GM19351 (cell line): ENCODE data around the gene CCDC178.
A peak's percentile ranks its signal among the peaks of the same experiment; 100 is the strongest.
"Not testable (repeated sequence)": the region's sequence is repeated elsewhere in the genome, so short reads cannot be mapped to it uniquely, and the experiment has no call there.

ENCODE experiments used
- ATAC-seq: cut with Tn5 transposase; IDR thresholded peaks from one replicate; pipeline ENCODE4 v1.9.1; 2021; ENCODE audit warnings: mild to moderate bottlenecking, moderate library complexity; ENCODE audit not compliant: unreplicated experiment

Gene CCDC178

GRCh38 chr18:33355756-33356155 lies 84.8 kb downstream of the CCDC178 start:
- no peak for ATAC-seq

- no peak for ATAC-seq
Measured at GRCh38 chr18:33355263-33355662, 85.3 kb downstream of the CCDC178 start.

GRCh38 chr18:33350256-33350655 lies 90.3 kb downstream of the CCDC178 start:
- no peak for ATAC-seq

DNA sequence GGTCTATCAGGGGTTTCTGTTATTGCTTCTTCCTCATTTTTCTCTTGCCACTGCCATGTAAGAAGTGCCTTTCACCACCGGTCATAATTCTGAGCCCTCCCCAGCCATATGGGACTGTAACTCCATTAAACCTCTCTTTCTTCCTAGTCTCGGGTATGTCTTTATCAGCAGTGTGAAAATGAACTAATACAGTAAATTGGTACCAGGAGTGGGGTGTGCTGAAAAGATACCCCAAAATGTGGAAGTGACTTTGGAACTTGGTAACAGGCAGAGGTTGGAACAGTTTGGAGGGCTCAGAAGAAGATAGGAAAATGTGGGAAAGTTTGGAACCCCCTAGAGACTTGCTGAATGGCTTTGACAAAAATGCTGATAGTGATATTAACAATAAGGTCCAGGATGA lies 100.8 kb downstream of the CCDC178 start:
- not testable (repeated sequence) for ATAC-seq

DNA sequence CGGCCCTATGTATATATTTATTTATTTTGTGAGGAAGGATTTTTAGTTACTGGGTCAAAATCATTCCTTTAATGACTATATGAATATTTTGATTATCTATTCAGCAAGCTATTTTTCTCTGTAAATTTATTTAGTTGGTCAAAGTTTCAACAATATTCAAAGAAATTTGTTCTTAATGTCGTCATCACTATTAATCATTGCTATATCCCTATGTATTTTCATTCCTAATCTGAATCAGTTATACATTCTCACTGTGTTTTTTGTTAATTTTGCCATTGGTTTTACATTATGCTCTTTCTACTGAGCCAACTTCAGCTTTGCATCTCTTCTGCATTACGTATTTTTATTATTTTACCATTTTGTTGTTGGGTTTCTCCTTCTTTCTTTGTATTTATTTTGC lies 105.7 kb downstream of the CCDC178 start:
- ATAC-seq = no peak

- ATAC-seq = no peak
Measured at GRCh38 chr18:33330711-33331110, 109.8 kb downstream of the CCDC178 start.

DNA sequence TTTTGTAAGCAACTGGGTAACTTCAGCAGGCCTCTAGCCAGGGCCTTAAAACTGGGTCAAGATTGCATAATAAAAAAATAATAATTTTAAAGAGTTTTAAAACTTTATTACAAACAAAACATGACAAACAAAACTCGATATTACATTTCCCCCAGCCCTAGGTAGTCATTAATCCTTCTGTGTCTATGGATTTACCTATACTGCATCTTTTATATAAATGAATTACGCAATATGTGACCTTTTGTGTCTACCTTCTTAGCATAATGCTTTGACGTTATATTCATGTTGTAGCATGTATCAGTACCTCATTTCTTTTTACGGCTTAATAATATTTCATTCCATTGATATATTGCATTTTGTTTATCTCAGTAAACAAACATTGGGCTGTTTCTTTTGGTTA lies 113.5 kb downstream of the CCDC178 start:
- no peak for ATAC-seq

- no peak for ATAC-seq
Measured at GRCh38 chr18:33317640-33318039, 122.9 kb downstream of the CCDC178 start.

DNA sequence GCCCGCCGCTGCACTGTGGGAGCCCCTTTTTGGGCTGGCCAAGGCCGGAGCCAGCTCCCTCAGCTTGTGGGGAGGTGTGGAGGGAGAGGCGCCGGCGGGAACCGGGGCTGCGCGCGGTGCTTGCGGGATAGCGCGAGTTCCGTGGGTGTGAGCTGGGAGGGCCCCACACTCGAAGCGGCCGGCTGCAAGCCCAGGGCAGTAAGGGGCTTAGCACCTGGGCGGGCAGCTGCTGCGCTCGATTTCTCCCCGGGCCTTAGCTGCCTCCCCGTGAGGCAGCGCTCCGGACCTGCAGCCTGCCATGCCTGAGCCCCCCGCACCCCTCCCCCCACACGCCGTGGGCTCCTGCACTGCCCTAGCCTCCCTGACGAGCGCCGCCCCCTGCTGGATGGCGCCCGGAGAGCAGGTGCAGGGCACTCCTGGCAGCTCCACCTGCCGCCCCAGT lies 124.4 kb downstream of the CCDC178 start:
- ATAC-seq = no peak

- ATAC-seq = no peak
Measured at GRCh38 chr18:33307520-33307919, 133.0 kb downstream of the CCDC178 start.

DNA sequence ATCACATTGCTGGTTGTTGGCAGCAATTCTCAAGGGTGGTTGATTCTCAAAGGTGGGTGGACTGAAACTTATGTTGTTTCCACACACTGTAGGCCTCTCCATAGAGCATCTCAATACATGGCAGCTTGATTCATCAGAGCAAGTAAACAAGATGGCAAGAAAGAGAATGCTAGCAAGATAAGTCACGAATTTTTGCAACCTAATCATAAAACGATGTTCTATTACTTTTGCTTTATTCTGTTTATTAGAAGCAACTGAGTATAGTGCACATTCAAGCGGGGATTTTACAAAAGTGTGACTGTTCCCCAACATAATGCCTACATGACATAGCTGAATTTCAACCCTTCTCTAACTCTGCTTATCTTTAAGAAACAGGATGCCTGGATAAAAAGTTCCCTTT lies 136.2 kb downstream of the CCDC178 start:
- ATAC-seq = no peak

GRCh38 chr18:33291539-33291938 lies 149.0 kb downstream of the CCDC178 start:
- ATAC-seq = no peak

GRCh38 chr18:33288082-33288716 lies 152.3 kb downstream of the CCDC178 start:
- ATAC-seq = no peak

DNA sequence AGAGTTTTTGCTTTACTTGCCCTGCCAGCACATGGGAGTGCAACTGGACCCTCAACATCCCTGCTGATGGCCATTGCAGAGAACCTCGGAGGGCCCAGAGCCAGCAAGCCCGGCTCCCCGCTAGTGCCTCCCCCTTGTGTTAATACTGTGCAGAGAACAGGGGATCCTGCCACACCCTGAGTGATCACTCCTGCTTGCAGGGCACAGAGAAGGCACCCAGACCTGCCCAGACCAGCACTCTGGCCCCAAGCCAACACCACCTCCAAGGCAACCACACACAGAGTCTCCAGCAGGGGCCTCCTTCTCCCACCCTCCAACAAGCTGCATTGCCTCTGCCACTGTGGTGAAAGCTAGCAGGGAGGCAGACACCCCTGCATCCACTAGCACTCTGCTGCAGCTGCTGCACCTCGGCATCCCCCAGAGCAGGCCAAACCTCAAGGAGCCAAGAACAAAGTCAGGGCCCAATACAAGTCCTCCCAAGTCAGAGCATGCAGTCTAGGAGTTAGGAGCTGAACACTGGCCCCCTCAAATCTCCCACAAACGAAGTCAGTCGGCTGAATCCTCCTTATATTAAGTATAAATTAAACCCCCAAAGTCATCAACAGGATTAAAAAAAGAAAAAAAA lies 157.7 kb downstream of the CCDC178 start:
- ATAC-seq = no peak

GRCh38 chr18:33282142-33282541 lies 158.4 kb downstream of the CCDC178 start:
- ATAC-seq = no peak

DNA sequence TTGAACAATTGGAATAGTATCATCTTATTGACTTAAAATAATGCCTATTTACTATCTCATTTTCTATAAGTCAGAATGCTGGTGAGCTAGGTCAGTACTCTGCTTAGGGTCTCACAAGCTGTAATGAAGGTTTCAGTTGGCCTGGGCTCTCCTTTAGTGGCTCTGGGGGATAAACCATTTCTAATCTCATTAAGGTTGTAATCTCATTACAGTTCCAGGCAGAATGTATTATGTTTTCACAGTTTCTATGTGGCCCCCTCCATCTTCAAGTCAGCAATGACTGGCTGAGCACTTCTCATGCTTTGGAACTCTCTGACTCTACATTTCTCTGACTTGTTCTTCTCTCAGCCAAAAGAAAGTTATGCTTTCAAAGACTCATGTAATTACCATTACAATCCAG lies 163.1 kb downstream of the CCDC178 start:
- ATAC-seq = no peak

DNA sequence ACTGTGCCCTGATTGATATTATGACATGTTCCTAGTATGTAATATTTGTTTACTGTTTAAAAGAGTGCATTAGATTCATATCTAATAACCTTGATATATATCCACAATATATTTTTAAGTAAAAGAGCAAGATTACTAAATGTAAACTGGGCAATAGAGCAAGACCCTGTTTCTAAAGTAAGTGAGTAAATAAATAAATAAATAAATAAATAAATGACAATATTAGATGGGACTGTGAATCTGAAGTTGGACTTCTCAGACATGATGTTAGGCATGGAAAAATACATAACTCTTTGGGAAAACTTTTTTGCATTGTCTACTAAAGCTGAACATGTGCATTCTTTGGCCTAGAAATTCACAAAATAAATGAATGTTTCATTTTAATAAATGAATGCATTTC lies 164.7 kb downstream of the CCDC178 start:
- ATAC-seq = no peak

DNA sequence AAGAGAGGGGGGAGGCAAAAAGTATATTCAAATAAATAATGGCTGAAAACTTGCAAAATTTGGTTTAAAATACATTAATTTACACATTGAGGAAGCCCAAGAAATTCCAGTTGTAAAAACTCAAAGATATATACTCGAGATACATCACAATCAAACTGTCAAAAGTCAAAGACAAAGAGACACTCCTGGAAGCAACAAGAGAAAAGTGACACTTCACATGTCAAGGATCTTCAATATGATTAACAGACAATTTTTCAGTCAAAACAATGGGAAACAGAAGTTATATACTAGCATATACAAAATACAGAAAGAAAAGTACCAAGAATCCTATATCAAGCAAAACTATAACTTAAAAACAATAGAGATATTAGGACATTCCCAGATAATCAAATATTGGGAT lies 170.2 kb downstream of the CCDC178 start:
- no peak for ATAC-seq

DNA sequence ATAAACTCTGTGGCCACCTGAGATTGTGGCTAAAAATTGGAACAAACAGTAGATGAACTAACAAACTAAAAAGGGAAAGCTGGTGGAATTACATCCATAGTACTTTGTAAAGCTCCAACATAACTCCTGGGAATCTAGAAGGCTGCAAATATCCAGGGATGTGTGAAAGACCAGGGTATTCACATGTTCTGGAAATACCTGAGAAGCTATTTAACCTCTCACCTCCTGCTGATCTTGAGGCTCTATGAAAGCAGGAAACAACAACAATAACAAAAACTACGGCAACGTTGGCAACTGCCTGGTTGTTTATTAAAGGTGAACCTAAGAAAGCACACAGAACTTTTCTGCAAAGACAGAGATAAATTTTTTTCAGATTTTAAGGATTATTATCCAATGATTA lies 171.3 kb downstream of the CCDC178 start:
- no peak for ATAC-seq

- ATAC-seq = no peak
Measured at GRCh38 chr18:33264566-33264965, 176.0 kb downstream of the CCDC178 start.

GRCh38 chr18:33239298-33239697 lies 201.2 kb downstream of the CCDC178 start:
- peak; percentile 73 for ATAC-seq

- ATAC-seq = no peak
Measured at GRCh38 chr18:33232318-33232626, 208.2 kb downstream of the CCDC178 start.
